ENCODE data around the gene RPH3AL.
"Not testable (repeated sequence)": the region's sequence is repeated elsewhere in the genome, so short reads cannot be mapped to it uniquely, and the experiment has no call there.

The RPH3AL gene

GRCh38 chr17:173166-173911, 179.3 kb downstream of the RPH3AL start:
- peaks cover 40% of the 10 kb centered on the region for H3K36me3 ChIP-seq
- DNase-seq = no peak
- no peaks in the 10 kb centered on the region for H3K27me3 ChIP-seq (ENCODE audit: insufficient read depth, low read depth, severe bottlenecking)
- H3K4me3 ChIP-seq (ENCODE audit: low read depth, low read length) = no peak overlapping the region
- TF ChIP-seq CTCF (IDR thresholded peaks at IDR 0.05; ENCODE audit: low read depth, low read length) = no peak
- H3K27ac ChIP-seq = no peak overlapping the region
- no peaks in the 10 kb centered on the region for H3K9me3 ChIP-seq (ENCODE audit: severe bottlenecking)

DNA sequence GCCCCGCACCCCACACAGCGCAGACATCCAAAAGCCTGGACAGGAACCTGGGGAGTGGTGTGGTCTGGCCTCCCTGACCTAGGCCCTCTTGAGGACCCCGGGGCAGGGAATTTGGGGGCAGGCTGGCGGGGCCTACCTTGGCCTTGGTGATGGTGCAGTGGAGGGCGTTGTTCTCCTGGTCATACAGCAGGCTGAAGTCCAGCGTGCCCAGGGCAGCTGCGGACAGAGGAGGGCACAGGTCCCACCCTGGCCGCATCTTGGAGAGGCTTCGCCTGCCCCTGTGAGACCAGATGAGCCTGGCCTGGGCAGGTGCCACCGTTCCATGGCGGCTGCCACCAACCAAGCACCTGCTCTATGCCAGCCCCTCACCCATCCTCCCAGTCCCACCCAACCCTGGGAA, 180.2 kb downstream of the RPH3AL start:
- no peak overlapping the region for H3K4me3 ChIP-seq (ENCODE audit: low read depth, low read length)
- H3K9me3 ChIP-seq (ENCODE audit: severe bottlenecking) = no peaks in the 10 kb centered on the region
- no peak for TF ChIP-seq CTCF (IDR thresholded peaks at IDR 0.05; ENCODE audit: low read depth, low read length)
- H3K36me3 ChIP-seq = peaks cover 34% of the 10 kb centered on the region
- H3K27me3 ChIP-seq (ENCODE audit: insufficient read depth, low read depth, severe bottlenecking) = no peaks in the 10 kb centered on the region
- no peak for DNase-seq
- no peak overlapping the region for H3K27ac ChIP-seq

DNA sequence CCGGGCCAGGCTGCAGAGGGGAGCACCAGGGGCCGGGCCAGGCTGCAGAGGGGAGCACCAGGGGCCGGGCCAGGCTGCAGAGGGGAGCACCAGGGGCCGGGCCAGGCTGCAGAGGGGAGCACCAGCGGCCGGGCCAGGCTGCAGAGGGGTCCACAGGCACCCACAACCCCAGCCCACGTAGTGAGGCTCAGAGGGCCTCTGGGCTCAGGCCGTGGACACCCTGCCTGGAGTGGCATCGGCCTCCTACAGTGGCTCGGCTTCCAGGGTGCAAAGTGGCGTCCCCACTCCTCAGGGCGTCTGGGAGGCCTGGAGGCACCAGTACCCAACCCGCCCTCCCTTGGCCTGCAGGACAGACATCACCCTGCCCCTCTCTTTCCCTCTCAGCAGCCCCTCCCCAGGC, 180.7 kb downstream of the RPH3AL start:
- Histone ChIP-seq H3K36me3 (peaks cover 31% of the 10 kb centered on the region), H3K4me3 (ENCODE audit: low read depth, low read length) (no peak overlapping the region), H3K9me3 (ENCODE audit: severe bottlenecking) (no peaks in the 10 kb centered on the region), H3K27ac (no peak overlapping the region), H3K27me3 (ENCODE audit: insufficient read depth, low read depth, severe bottlenecking) (no peaks in the 10 kb centered on the region)
- DNase-seq = no peak
- no peak for TF ChIP-seq CTCF (IDR thresholded peaks at IDR 0.05; ENCODE audit: low read depth, low read length)

DNA sequence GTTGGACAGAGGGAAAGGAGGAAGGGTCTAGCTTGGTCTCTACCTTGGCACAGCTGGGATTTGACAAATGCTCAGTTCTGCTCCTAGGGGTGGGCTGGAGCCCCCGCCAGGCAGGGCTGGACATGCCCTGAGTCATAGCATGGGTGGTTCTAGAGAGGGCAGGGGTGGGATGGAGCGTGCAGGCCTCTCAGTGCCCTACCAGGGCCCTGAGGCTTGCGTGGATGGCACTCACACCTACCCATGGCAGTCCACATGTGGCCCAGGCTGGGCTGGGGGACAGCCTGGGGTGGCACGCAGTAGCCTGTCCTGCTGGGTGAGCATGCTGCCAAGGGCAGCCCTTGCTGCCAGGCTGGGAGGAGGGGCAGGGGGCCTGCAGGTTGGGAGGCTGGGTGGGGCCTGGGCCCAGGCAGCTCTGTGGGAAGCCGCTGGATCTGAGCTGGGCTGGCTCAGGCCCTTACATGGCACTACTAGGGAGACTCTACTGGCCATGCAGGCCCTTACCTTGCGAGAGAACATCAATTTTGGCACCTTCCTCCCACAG, 182.4 kb downstream of the RPH3AL start:
- no peaks in the 10 kb centered on the region for H3K9me3 ChIP-seq (ENCODE audit: severe bottlenecking)
- DNase-seq = no peak
- TF ChIP-seq CTCF (IDR thresholded peaks at IDR 0.05; ENCODE audit: low read depth, low read length) = no peak
- H3K4me3 ChIP-seq (ENCODE audit: low read depth, low read length) = no peak overlapping the region
- peaks cover 26% of the 10 kb centered on the region for H3K36me3 ChIP-seq
- no peak overlapping the region for H3K27ac ChIP-seq
- H3K27me3 ChIP-seq (ENCODE audit: insufficient read depth, low read depth, severe bottlenecking) = no peaks in the 10 kb centered on the region

DNA sequence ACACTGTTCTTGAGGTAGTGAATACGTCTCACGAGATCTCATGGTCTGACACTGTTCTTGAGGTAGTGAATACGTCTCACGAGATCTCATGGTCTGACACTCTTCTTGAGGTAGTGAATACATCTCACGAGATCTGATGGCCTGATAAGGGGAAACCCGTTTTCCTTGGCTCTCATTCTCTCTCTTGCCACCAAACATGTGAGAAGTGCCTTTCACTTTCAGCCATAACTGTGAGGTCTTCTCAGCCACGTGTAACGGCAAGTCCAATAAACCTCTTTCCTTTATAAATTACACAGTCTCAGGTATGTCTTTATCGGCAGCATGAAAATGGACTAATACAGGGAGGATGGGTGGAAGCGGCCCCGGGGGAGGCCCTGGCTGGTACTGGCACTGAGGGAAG, 184.0 kb downstream of the RPH3AL start:
- not testable (repeated sequence) for DNase-seq; H3K27me3 ChIP-seq (ENCODE audit: insufficient read depth, low read depth, severe bottlenecking); H3K4me3 ChIP-seq (ENCODE audit: low read depth, low read length); H3K9me3 ChIP-seq (ENCODE audit: severe bottlenecking); H3K27ac ChIP-seq
- H3K36me3 ChIP-seq = peaks cover 17% of the 10 kb centered on the region

- no peaks in the 10 kb centered on the region for H3K9me3 ChIP-seq (ENCODE audit: severe bottlenecking)
- no peaks in the 10 kb centered on the region for H3K27me3 ChIP-seq (ENCODE audit: insufficient read depth, low read depth, severe bottlenecking)
- DNase-seq = no peak
- peaks cover 24% of the 10 kb centered on the region for H3K36me3 ChIP-seq
- no peak overlapping the region for H3K4me3 ChIP-seq (ENCODE audit: low read depth, low read length)
- H3K27ac ChIP-seq = no peak overlapping the region
- TF ChIP-seq CTCF (IDR thresholded peaks at IDR 0.05; ENCODE audit: low read depth, low read length) = no peak
Measured at GRCh38 chr17:165939-166338, 186.7 kb downstream of the RPH3AL start.
